Upper lobe of left lung (tissue), 4 donors: ENCODE results near the gene WBP1.

Experiments used
- EP300 ChIP-seq, 4 donors: sonication (generic); formaldehyde crosslinking; IDR thresholded peaks; one replicate each; pipeline ENCODE4 v1.5.1; 2017; ENCODE audit warnings: antibody characterized with exemption in 4 of 4, control low read depth in 2 of 4
- POLR2A ChIP-seq, 4 donors: fragments of 450-650 bp; IDR thresholded peaks; one replicate each; pipeline ENCODE4 v1.5.1; 2016 to 2017; ENCODE audit warnings: antibody characterized with exemption in 4 of 4, mild to moderate bottlenecking in 2 of 4
- POLR2AphosphoS5 ChIP-seq, 2 donors: sonication (generic); formaldehyde crosslinking; IDR thresholded peaks; one replicate each; pipeline ENCODE4 v1.5.1; 2017; ENCODE audit warnings: antibody characterized with exemption in 2 of 2
- TF ChIP-seq, protein P1 (sequence below), 6 experiments: fragments of 450-650 bp in 4 of 6; fragments of 200-600 bp in 2 of 6; sonication (generic) in 2 of 6; IDR thresholded peaks; one replicate each; pipeline ENCODE4 v1.5.1; 2016 to 2019; ENCODE audit warnings: antibody characterized with exemption in 6 of 6

DNA sequence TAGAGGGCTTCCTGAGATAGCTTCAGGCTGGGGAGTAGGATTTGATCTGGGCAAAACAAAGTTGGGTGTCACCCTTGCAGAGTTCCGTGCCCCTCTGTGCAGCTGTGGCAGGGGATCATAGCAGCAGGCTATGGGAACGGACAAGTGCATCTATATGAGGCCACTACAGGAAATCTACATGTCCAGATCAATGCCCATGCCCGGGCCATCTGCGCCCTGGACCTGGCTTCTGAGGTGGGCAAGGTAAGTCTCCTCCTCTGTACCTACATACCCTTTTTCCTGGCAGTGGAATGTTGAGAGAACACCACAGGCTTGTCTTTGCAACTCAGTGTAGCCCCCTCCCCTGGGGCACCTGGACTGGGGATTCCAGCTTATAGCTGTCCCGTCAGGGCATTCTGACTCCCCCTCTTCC, 33.2 kb upstream of the WBP1 start:
- TF ChIP-seq POLR2A (IDR thresholded peaks at IDR 0.05) (no peak), EP300 (IDR thresholded peaks at IDR 0.05) (no peak), POLR2AphosphoS5 (IDR thresholded peaks at IDR 0.05) (no peak)
- TF ChIP-seq, protein P1, sequence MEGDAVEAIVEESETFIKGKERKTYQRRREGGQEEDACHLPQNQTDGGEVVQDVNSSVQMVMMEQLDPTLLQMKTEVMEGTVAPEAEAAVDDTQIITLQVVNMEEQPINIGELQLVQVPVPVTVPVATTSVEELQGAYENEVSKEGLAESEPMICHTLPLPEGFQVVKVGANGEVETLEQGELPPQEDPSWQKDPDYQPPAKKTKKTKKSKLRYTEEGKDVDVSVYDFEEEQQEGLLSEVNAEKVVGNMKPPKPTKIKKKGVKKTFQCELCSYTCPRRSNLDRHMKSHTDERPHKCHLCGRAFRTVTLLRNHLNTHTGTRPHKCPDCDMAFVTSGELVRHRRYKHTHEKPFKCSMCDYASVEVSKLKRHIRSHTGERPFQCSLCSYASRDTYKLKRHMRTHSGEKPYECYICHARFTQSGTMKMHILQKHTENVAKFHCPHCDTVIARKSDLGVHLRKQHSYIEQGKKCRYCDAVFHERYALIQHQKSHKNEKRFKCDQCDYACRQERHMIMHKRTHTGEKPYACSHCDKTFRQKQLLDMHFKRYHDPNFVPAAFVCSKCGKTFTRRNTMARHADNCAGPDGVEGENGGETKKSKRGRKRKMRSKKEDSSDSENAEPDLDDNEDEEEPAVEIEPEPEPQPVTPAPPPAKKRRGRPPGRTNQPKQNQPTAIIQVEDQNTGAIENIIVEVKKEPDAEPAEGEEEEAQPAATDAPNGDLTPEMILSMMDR (IDR thresholded peaks at IDR 0.05): no peak
